Astrocyte (in vitro differentiated cells and primary cell): ENCODE data around the gene TMTC1. TPM values are rescaled to one million over a fixed set of nuclear protein-coding genes. Genes with fewer than 3 reads are reported as not detected.

Experiments
- DNase-seq: peaks from one replicate; pipeline ENCODE4 v3.0.0-alpha.2; 2010; ENCODE audit warnings: low read depth
- FAIRE-seq: peaks from 2 replicates; lab custom pipeline; 2011; peaks lifted over from hg19 to GRCh38; lab: Jason Lieb, UNC
- H2AFZ ChIP-seq: 2 replicates; pipeline ENCODE4 v1.6.0; 2012; ENCODE audit warnings: low read depth, low read length, inconsistent platforms
- H3K27ac ChIP-seq: 2 replicates; pipeline ENCODE4 v1.5.1; 2011; ENCODE audit warnings: low read depth, low read length, inconsistent platforms
- H3K27me3 ChIP-seq: 2 replicates; pipeline ENCODE4 v1.6.0; 2011; ENCODE audit warnings: low read length, inconsistent platforms; ENCODE audit not compliant: insufficient read depth
- H3K36me3 ChIP-seq: 2 replicates; pipeline ENCODE4 v1.5.1; 2011; ENCODE audit warnings: low read length, inconsistent platforms; ENCODE audit not compliant: insufficient read depth
- H3K4me1 ChIP-seq: 2 replicates; pipeline ENCODE4 v1.5.1; 2011; ENCODE audit warnings: low read length, inconsistent platforms; ENCODE audit not compliant: insufficient read depth
- H3K4me2 ChIP-seq: 2 replicates; pipeline ENCODE4 v1.6.0; 2012; ENCODE audit warnings: low read length, inconsistent platforms
- H3K4me3 ChIP-seq: 2 replicates; pipeline ENCODE4 v1.5.1; 2011; ENCODE audit warnings: low read depth, mild to moderate bottlenecking, low read length, inconsistent platforms; ENCODE audit not compliant: insufficient read depth
- H3K79me2 ChIP-seq: 2 replicates; pipeline ENCODE4 v1.6.0; 2012; ENCODE audit warnings: mild to moderate bottlenecking, low read length, inconsistent platforms; ENCODE audit not compliant: insufficient read depth
- H3K9ac ChIP-seq: 2 replicates; pipeline ENCODE4 v1.6.0; 2012; ENCODE audit warnings: mild to moderate bottlenecking, low read length, inconsistent platforms
- H3K9me3 ChIP-seq: 2 replicates; pipeline ENCODE4 v1.5.1; 2012; ENCODE audit warnings: low read depth, mild to moderate bottlenecking, low read length, inconsistent platforms; ENCODE audit not compliant: insufficient read depth
- H4K20me1 ChIP-seq: 2 replicates; pipeline ENCODE4 v1.6.0; 2012; ENCODE audit warnings: low read length, inconsistent platforms; ENCODE audit not compliant: insufficient read depth
- H3K27ac Mint-ChIP-seq: one replicate; pipeline ENCODE4 v1.8.0; 2021; ENCODE audit warnings: mild to moderate bottlenecking, mixed read lengths; ENCODE audit not compliant: unreplicated experiment
- H3K27me3 Mint-ChIP-seq: one replicate; pipeline ENCODE4 v1.8.0; 2021; ENCODE audit warnings: low read depth, mixed read lengths; ENCODE audit not compliant: unreplicated experiment
- H3K36me3 Mint-ChIP-seq: one replicate; pipeline ENCODE4 v1.8.0; 2021; ENCODE audit warnings: low read depth, mixed read lengths; ENCODE audit not compliant: unreplicated experiment
- H3K4me1 Mint-ChIP-seq: one replicate; pipeline ENCODE4 v1.8.0; 2021; ENCODE audit warnings: low read depth, mixed read lengths; ENCODE audit not compliant: unreplicated experiment
- H3K4me3 Mint-ChIP-seq: one replicate; pipeline ENCODE4 v1.8.0; 2021; ENCODE audit warnings: mild to moderate bottlenecking, moderate library complexity, mixed read lengths; ENCODE audit not compliant: unreplicated experiment
- H3K9me3 Mint-ChIP-seq: one replicate; pipeline ENCODE4 v1.8.0; 2021; ENCODE audit warnings: mild to moderate bottlenecking, mixed read lengths; ENCODE audit not compliant: unreplicated experiment
- CTCF ChIP-seq: IDR thresholded peaks from 2 replicates; pipeline ENCODE4 v1.5.1; 2011; ENCODE audit warnings: low read depth, mild to moderate bottlenecking, inconsistent platforms, low read length, moderate library complexity; ENCODE audit not compliant: insufficient read depth
- EZH2 ChIP-seq: IDR thresholded peaks from 2 replicates; pipeline ENCODE4 v1.6.1; 2012; ENCODE audit warnings: mild to moderate bottlenecking, low read length, inconsistent platforms; ENCODE audit not compliant: insufficient read depth
- total RNA-seq: library from RNA; stranded (reverse); gene quantifications from 2 replicates; pipeline ENCODE4 v1.2.1, GENCODE V29; 2021

The TMTC1 gene
- total RNA-seq, 1 donor from 2014 or later: 4.7 TPM

- no peak overlapping the region for H3K4me3 ChIP-seq
- H2AFZ ChIP-seq: no peak overlapping the region
- Mint-ChIP-seq H3K27me3 (no peaks in the 10 kb centered on the region), H3K4me1 (no peaks in the 10 kb centered on the region), H3K9me3 (no peaks in the 10 kb centered on the region), H3K36me3 (no peaks in the 10 kb centered on the region), H3K27ac (no peak overlapping the region), H3K4me3 (no peak overlapping the region)
- no peaks in the 10 kb centered on the region for H3K4me1 ChIP-seq
- TF ChIP-seq EZH2 (no peak), CTCF (no peak)
- no peaks in the 10 kb centered on the region for H3K27me3 ChIP-seq
- H3K9me3 ChIP-seq: no peaks in the 10 kb centered on the region
- no peaks in the 10 kb centered on the region for H3K79me2 ChIP-seq
- H3K9ac ChIP-seq: no peak overlapping the region
- no peaks in the 10 kb centered on the region for H4K20me1 ChIP-seq
- no peak overlapping the region for H3K4me2 ChIP-seq
- H3K27ac ChIP-seq: no peak overlapping the region
- DNase-seq (no peak), FAIRE-seq (no peak)
- no peaks in the 10 kb centered on the region for H3K36me3 ChIP-seq
Observed at GRCh38 chr12:29544428-29545101, 239.2 kb downstream of the TMTC1 start.

DNA sequence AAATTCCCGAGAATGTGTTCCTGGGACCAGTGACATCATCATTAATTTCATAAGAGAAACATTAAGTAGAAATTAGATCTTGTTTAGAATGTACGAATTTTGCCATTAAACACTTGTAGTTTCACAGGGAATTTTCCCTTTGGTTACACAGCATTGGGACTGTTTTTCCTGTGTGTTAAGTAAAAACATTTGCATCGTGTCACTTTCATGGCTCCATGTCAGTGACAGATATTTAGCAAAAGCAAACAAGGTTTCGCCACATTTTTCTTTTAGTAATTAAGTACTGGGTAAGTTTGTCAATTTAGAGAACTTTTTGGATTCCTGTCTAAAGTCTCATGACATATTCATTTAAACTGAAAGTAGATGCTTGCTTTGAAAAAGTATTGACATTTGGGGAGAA is 240.7 kb downstream of the TMTC1 start:
- H4K20me1 ChIP-seq: no peaks in the 10 kb centered on the region
- H3K9me3 ChIP-seq: no peaks in the 10 kb centered on the region
- no peak for FAIRE-seq

More for the DNA sequence above, 240.7 kb downstream of the TMTC1 start:
- no peaks in the 10 kb centered on the region for H3K27me3 Mint-ChIP-seq
- H3K36me3 ChIP-seq: no peaks in the 10 kb centered on the region
- no peaks in the 10 kb centered on the region for H3K9me3 Mint-ChIP-seq
- H2AFZ ChIP-seq: no peak overlapping the region
- H3K79me2 ChIP-seq: no peaks in the 10 kb centered on the region
- no peaks in the 10 kb centered on the region for H3K4me1 ChIP-seq
- TF ChIP-seq CTCF (no peak), EZH2 (no peak)
- no peak overlapping the region for H3K4me3 Mint-ChIP-seq
- no peak overlapping the region for H3K27ac ChIP-seq
- H3K36me3 Mint-ChIP-seq: no peaks in the 10 kb centered on the region
- no peak overlapping the region for H3K4me2 ChIP-seq
- H3K9ac ChIP-seq: no peak overlapping the region
- no peak for DNase-seq
- no peaks in the 10 kb centered on the region for H3K4me1 Mint-ChIP-seq
- H3K4me3 ChIP-seq: no peak overlapping the region
- H3K27me3 ChIP-seq: no peaks in the 10 kb centered on the region
- no peak overlapping the region for H3K27ac Mint-ChIP-seq
